Rectal smooth muscle tissue (tissue), 1 donor: ENCODE data around the gene PRDM10.
"Not testable (repeated sequence)": the region's sequence is repeated elsewhere in the genome, so short reads cannot be mapped to it uniquely, and the experiment has no call there.

Experiments used
- H3K27ac ChIP-seq: one replicate; pipeline ENCODE4 v1.7.0; 2013; ENCODE audit warnings: low read depth, low read length, inconsistent platforms
- H3K27me3 ChIP-seq: one replicate; pipeline ENCODE4 v1.7.0; 2013; ENCODE audit warnings: low read length; ENCODE audit not compliant: control insufficient read depth, insufficient read depth
- H3K36me3 ChIP-seq: one replicate; pipeline ENCODE4 v1.7.0; 2013; ENCODE audit warnings: low read length; ENCODE audit not compliant: control insufficient read depth, insufficient read depth
- H3K4me1 ChIP-seq: one replicate; pipeline ENCODE4 v1.7.0; 2013; ENCODE audit warnings: low read length; ENCODE audit not compliant: control insufficient read depth, insufficient read depth
- H3K4me3 ChIP-seq: one replicate; pipeline ENCODE4 v1.7.0; 2013; ENCODE audit warnings: low read length
- H3K9ac ChIP-seq: one replicate; pipeline ENCODE4 v1.7.0; 2013; ENCODE audit warnings: low read length

The PRDM10 gene

GRCh38 chr11:129895126-129896041 is 107.3 kb downstream of the PRDM10 start, which contains the start of gene NFRKB:
Gene NFRKB (minus strand): TSS chr11:129895578. CDS start chr11:129892849, 2,729 bp downstream.
- Histone ChIP-seq H3K36me3 (peaks cover 5% of the 10 kb centered on the region), H3K27ac (peak within 1 kb of the TSS; percentile 65), H3K27me3 (no peaks in the 10 kb centered on the region)

GRCh38 chr11:129894278-129895125 is 108.1 kb downstream of the PRDM10 start:
- peak overlapping the region; percentile 35 for H3K9ac ChIP-seq

More at GRCh38 chr11:129895126-129896041, 107.3 kb downstream of the PRDM10 start, which contains the start of gene NFRKB:
- Histone ChIP-seq H3K4me3 (peak within 1 kb of the TSS; percentile 88), H3K9ac (peak within 1 kb of the TSS; percentile 76), H3K4me1 (peaks cover 9% of the 10 kb centered on the region)

GRCh38 chr11:129888451-129888850 is 114.2 kb downstream of the PRDM10 start:
- H3K9ac ChIP-seq, result no peak overlapping the region
- no peaks in the 10 kb centered on the region for H3K27me3 ChIP-seq
- peaks cover 37% of the 10 kb centered on the region for H3K36me3 ChIP-seq
- no peak overlapping the region for H3K27ac ChIP-seq
- no peaks in the 10 kb centered on the region for H3K4me1 ChIP-seq
- H3K4me3 ChIP-seq, result no peak overlapping the region

More at GRCh38 chr11:129894278-129895125, 108.1 kb downstream of the PRDM10 start:
- H3K27me3 ChIP-seq, result no peaks in the 10 kb centered on the region
- no peak overlapping the region for H3K27ac ChIP-seq
- peaks cover 9% of the 10 kb centered on the region for H3K4me1 ChIP-seq
- peak overlapping the region; percentile 88 for H3K4me3 ChIP-seq
- peaks cover 5% of the 10 kb centered on the region for H3K36me3 ChIP-seq

GRCh38 chr11:129885381-129885780 is 117.3 kb downstream of the PRDM10 start:
- no peak overlapping the region for H3K4me3 ChIP-seq
- H3K27ac ChIP-seq, result no peak overlapping the region
- H3K27me3 ChIP-seq, result no peaks in the 10 kb centered on the region
- no peak overlapping the region for H3K9ac ChIP-seq
- H3K4me1 ChIP-seq, result no peaks in the 10 kb centered on the region
- H3K36me3 ChIP-seq, result peaks cover 50% of the 10 kb centered on the region

- H3K36me3 ChIP-seq, result peaks cover 50% of the 10 kb centered on the region
- H3K4me3 ChIP-seq, result no peak overlapping the region
- no peaks in the 10 kb centered on the region for H3K27me3 ChIP-seq
- H3K9ac ChIP-seq, result no peak overlapping the region
- no peaks in the 10 kb centered on the region for H3K4me1 ChIP-seq
- no peak overlapping the region for H3K27ac ChIP-seq
These were observed 118.1 kb downstream of the PRDM10 start for GRCh38 chr11:129884581-129884980.

GRCh38 chr11:129881570-129882170 is 121.0 kb downstream of the PRDM10 start:
- H3K27ac ChIP-seq, result no peak overlapping the region
- no peaks in the 10 kb centered on the region for H3K4me1 ChIP-seq
- H3K36me3 ChIP-seq, result peaks cover 63% of the 10 kb centered on the region
- H3K9ac ChIP-seq, result no peak overlapping the region
- H3K4me3 ChIP-seq, result no peak overlapping the region
- H3K27me3 ChIP-seq, result no peaks in the 10 kb centered on the region

GRCh38 chr11:129880311-129880710 is 122.3 kb downstream of the PRDM10 start:
- no peak overlapping the region for H3K27ac ChIP-seq
- no peak overlapping the region for H3K9ac ChIP-seq
- H3K27me3 ChIP-seq, result no peaks in the 10 kb centered on the region
- no peaks in the 10 kb centered on the region for H3K4me1 ChIP-seq
- H3K36me3 ChIP-seq, result peaks cover 68% of the 10 kb centered on the region
- no peak overlapping the region for H3K4me3 ChIP-seq

- Histone ChIP-seq H3K27ac (no peak overlapping the region), H3K4me3 (no peak overlapping the region), H3K27me3 (no peaks in the 10 kb centered on the region), H3K9ac (no peak overlapping the region), H3K36me3 (peaks cover 55% of the 10 kb centered on the region), H3K4me1 (no peaks in the 10 kb centered on the region)
These were observed 130.7 kb downstream of the PRDM10 start for GRCh38 chr11:129871914-129872313.

GRCh38 chr11:129868626-129869025 is 134.0 kb downstream of the PRDM10 start:
- peaks cover 53% of the 10 kb centered on the region for H3K36me3 ChIP-seq
- H3K27ac ChIP-seq, H3K4me1 ChIP-seq, H3K9ac ChIP-seq, H3K27me3 ChIP-seq, H3K4me3 ChIP-seq: not testable (repeated sequence)

- Histone ChIP-seq H3K27ac (no peak overlapping the region), H3K36me3 (peaks cover 37% of the 10 kb centered on the region), H3K27me3 (no peaks in the 10 kb centered on the region), H3K9ac (no peak overlapping the region), H3K4me3 (no peak overlapping the region), H3K4me1 (no peaks in the 10 kb centered on the region)
These were observed 136.3 kb downstream of the PRDM10 start for GRCh38 chr11:129866311-129866710.

GRCh38 chr11:129865701-129866100 is 136.9 kb downstream of the PRDM10 start:
- Histone ChIP-seq H3K27me3 (no peaks in the 10 kb centered on the region), H3K27ac (no peak overlapping the region), H3K4me1 (no peaks in the 10 kb centered on the region), H3K4me3 (no peak overlapping the region), H3K9ac (no peak overlapping the region), H3K36me3 (peaks cover 36% of the 10 kb centered on the region)

- Histone ChIP-seq H3K9ac (no peak overlapping the region), H3K27me3 (no peaks in the 10 kb centered on the region), H3K4me3 (no peak overlapping the region), H3K36me3 (peaks cover 32% of the 10 kb centered on the region), H3K27ac (no peak overlapping the region), H3K4me1 (no peaks in the 10 kb centered on the region)
These were observed 137.8 kb downstream of the PRDM10 start for GRCh38 chr11:129864811-129865210.
